ENCODE data around the gene PSORS1C1. TPM values are rescaled to one million over a fixed set of nuclear protein-coding genes. Genes with fewer than 3 reads are reported as not detected.

The PSORS1C1 gene
- polyA plus RNA-seq, 3 donors = 0.23 to 0.34 (median 0.30) TPM

DNA sequence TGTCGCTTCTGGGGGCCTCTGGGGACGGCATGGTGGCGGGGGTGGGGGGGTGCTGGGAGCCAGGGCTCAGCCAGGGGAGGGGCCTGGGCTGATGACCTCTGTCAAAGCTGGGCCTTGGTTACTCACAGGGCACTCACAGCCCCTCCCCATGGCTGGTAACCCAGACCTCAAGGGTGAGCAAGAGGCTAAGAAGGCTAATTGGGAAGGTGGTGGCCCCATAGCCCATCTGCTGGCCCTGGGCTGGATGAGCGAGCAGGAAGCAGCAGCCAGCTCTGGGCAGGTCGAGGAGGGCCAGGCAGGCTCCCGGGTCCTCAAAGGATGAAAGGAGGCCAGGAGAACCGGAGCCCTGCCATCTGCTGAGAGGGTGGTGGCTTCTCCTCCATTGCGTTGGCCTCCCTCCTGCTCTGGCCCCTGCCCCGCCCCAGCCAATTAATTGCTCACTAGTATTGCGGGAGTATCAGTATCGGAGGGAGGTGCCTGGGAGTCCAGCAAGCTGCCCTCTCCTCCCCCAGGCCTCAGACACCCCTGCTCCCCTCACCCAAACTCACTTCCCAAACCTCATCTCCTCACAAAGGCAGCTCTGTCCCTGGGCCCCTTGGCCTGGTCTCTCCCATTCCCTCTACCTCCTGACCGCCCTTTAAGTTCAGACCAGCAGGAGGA, 6.7 kb downstream of the PSORS1C1 start:
- DNase-seq (ENCODE audit: extremely low read depth in 1 of 11, low read depth in 9 of 11, low spot score in 4 of 11) = no peak

DNA sequence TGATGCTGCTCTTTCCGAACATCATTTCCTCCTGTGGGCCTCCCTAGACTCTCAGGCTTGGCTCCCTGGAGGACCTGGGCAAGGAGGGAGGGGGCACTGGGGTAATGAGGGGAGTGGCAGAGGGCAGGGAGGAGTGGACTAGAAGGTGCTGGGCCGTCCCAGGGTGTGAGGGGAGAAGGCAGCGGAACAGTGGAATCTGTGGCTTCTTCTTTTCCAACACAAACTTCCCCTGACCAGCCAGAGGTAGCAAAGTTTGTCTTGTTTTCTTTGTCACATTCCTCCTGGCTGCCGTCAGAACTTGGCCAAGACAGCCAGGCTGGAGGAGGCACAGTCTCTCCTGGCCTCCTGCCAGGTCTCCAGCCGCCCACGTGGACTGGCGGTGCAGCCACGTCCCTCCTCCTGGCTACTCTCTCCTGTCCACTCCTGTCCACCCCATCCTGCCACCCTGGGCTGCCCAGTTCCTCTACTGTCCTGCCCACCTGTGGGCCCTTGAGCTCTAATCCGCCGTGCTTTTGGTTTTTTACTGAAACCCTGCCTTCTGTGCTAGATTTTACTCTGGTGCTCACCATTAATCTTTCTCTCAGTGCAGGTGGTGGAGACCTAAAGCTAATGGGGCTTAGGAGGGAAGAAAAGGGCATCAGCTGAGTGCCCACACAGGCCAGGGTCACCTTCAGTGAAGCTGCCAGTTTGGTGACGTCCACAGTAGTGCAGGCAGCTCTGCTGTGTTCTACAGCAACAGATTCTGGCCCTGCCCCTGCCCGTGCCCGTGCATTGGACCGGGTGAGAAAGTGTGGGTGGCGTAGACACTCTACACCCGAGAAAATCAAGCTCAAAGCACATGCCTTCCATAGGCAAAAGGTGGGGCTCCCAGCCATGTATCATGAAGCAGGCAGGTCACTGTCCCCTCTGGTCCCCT, 8.4 kb downstream of the PSORS1C1 start:
- DNase-seq (ENCODE audit: extremely low read depth in 1 of 11, low read depth in 9 of 11, low spot score in 4 of 11) = peak in 8 of 11 donors; percentile 40 to 85 (median 75)

DNA sequence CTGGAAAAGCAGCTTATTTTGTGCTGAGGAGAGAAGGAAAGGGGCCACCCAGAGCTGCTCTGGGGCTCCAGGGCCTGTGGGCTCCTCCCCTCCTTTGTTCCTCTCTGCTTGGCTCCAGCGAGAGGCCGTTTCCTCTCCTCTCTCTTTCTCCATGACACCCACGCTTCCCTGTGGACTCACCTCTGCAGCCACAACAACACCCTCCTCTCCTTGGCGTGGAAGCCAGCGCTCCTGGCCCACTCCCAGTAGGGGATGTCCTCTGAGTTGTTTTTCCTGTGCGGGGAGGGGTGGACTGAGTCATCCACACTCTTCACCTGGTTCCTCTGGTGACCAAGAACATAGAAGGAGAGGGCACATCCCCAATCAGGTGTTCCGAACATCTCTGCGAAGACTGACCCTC, 10.6 kb downstream of the PSORS1C1 start:
- DNase-seq (ENCODE audit: extremely low read depth in 1 of 11, low read depth in 9 of 11, low spot score in 4 of 11) = no peak

DNA sequence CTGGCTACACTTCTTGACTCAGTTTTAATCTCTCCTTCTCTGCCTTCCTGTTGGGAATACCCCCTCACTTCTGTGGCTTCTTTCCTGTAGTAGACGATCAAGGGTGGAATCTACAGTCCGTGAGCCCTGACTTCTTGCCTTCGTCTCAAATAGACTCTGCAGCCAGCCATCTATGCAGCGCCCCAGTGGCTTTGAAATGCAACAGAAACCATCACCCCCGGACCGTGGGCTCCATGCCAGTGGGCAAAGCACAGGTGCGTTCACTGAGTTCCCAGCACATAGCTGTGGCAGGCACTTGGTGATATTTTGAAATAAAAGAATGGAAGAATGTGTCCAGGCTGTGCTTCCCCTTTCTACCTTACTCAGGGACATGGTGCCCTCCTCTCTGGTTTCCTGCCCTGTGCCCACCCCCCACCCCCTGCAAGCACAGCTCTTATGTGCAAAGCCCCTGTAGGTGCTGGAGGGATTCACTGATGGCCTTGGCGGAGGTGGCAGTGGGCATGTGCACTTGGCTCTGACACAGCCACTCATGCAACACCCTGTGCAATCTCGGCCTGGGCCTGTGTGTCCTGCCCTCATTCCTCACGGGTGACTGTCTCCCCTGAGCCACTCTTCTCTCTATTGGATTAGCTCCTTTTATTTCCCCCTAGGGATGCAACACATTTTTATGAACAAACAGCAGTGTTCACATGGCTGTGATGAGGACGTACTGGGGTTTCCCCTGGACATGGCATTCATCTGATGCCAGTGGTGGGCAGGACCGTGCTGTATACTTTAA, 11.2 kb downstream of the PSORS1C1 start:
- DNase-seq (ENCODE audit: extremely low read depth in 1 of 11, low read depth in 9 of 11, low spot score in 4 of 11) = no peak

DNA sequence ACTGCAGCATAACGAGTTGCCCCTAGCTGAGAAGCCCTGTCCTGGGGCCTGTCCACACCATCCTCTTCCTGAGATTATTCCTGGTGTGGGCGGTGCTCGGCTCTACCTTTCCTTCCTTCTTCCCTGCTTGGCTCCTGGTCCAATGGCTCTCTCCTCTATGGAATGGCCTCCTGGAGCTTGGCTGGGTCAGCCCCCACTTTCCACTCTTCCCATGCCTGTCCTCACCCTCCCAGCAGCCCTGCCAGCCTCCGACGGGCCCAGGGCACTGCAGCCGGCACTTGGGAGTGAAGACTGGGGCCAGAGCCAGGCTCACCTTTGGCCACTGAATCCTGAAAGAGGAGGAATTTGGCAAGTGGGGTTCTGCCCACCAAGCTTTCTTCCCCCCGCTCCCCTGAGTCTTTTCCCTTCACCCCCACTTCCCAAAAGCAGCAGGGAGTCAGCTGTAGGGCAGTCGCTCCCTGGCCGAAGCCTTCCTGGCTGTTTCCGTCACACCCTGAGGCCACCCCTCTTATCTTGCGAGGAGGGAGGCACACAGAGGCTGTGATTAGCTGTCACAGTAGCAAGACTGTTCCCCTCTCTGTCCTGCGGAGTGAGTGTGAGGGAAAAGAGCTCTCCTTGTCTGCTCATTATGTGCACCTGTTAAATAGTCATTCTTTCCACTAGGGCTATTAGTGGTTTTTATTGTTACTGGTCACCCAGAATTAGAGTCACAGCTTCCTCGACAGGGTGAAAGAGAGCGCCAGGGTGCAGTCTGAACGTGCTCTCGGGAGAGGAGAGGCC, 12.0 kb downstream of the PSORS1C1 start:
- no peak for DNase-seq (ENCODE audit: extremely low read depth in 1 of 11, low read depth in 9 of 11, low spot score in 4 of 11)

DNA sequence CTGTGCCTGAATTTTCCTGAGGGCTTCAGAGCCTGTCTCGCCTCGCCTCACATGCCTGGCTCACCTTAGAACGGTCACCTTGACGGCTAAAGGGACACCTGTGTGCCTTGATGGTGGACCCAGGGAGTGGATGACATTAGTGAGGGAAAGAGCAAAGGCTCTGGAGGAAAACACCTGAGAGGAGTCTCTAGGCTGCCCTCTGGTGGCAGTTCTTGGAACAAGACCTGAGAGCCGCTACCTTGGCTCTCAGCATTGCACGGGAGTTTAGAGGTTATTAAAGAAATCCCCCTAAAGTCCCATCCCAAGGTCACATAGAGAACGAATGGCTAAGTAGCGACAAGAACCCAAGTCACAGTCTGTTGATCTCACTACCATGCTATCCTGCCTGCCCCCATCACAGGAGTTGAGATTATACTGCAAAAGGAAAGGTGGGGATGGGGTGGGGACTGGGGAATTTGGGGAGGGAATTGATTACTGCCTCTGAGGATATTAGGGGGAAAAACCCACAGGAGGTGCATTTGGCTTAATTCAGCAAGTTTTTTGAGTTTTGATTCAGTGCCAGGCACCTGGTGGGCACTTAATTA, 13.6 kb downstream of the PSORS1C1 start:
- DNase-seq (ENCODE audit: extremely low read depth in 1 of 11, low read depth in 9 of 11, low spot score in 4 of 11) = peak in 5 of 11 donors; percentile 34 to 52 (median 38)

DNA sequence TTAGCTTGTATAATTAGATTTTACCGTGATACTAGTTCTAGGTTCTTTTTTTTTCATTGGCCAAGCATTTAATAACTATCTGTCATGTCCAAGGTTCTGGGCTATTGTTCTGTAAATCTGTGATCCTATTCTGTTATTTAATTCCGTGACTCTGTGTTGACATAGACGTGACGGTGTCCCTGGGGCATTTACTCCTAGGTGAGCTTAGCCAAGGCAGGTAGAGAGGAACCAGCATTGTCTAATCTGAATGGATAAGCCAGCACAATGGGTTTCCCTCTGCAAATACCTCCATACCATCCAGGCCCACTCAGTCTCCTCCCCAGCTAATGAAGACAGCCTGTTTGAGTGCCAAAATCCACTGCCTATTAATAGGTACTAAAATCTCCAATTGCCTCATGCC, 14.5 kb downstream of the PSORS1C1 start:
- DNase-seq (ENCODE audit: extremely low read depth in 1 of 11, low read depth in 9 of 11, low spot score in 4 of 11) = no peak

DNA sequence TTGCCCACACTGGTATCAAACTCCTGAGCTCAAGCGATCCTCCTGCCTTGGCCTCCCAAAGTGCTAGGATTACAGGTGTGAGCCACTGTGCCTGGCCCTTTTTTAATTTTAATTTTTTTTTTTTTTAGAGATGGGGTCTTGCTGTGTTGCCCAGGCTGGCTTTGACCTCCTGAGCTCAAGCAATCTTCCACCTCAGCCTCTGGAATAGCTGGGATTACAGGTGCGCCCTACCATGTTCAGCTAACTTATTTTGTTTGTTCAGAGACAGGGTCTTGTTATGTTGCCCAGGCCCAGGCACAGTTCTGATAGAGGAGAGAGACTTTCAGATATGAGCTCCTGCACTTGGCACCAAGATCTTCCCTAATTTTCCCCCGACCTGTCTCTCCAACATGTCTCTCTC, 16.2 kb downstream of the PSORS1C1 start:
- DNase-seq (ENCODE audit: extremely low read depth in 1 of 11, low read depth in 9 of 11, low spot score in 4 of 11) = no peak

DNA sequence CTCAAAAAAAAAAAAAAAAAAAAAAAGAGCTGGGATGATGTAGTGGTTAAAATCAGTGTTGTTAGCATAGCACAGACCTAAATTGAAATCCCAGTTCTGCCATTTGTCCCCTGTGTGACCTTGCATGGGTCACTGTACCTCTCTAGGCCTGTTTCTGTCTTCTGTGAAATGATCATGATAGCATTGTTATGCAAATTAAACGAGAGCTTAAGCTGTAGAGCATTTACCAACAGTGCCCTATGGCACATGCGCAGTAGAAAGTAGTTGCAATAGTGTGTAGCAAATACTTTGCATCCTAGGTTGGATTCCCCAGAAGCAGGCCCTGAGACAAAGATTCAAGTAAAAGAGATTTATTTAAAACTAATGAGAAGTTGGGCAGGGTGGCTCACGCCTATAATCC, 17.0 kb downstream of the PSORS1C1 start:
- no peak for DNase-seq (ENCODE audit: extremely low read depth in 1 of 11, low read depth in 9 of 11, low spot score in 4 of 11)

DNA sequence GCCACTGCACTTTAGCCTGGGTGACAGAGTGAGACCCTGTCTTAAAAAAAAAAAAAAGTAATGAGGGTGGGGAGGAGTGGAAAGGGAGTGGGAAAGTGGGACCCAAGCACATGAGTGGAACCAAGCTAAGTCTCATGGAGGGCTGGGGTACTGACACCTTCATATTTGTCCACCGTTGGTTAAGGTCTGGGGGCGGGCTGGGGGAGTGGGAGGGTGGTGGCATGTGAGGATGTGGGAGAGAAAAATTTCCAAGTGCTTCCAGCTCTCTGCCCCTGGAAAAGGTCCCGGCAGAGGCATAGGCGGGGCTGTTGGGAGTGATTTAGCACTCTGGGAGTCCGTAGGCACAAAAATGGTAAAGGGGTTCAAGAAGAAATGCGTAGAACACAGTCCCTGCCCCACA, 18.2 kb downstream of the PSORS1C1 start:
- no peak for DNase-seq (ENCODE audit: extremely low read depth in 1 of 11, low read depth in 9 of 11, low spot score in 4 of 11)

DNA sequence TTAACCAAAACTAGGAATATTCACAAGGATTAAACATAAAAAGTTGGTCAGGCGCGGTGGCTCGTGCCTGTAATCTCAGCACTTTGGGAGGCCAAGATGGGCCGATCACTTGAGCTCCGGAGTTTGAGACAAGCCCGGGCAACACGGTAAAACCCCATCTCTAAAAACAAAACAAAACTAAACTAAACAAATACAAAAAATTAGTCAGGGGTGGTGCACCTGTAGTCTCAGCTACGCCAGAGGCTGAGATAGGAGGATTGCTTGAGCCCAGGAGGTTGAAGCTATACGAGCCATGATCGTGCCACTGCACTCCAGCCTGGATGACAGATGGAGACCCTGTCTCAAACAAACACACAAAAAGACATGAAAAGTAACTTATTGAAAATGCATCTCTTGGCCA, 21.1 kb downstream of the PSORS1C1 start:
- DNase-seq (ENCODE audit: extremely low read depth in 1 of 11, low read depth in 9 of 11, low spot score in 4 of 11) = no peak

DNA sequence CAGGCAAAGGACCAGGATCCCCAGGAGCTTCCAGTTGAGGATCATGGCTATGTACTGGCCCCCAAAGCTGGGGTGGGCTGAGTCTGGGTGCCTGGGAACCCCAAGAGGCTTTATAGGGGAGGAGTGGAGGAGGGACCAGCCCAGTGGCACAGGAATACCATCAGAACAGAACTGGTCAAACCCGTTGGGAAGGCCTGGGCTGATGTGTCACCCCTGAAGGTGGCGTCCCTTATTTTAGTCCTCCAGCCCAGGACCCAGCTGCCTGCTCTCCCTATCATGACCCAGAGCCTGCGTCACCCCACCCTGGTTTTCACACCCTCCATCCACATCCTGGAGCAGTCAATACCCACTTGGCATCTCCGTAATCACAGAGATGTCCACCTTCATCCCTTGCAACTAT, 24.4 kb downstream of the PSORS1C1 start, which contains the start of gene PSORS1C2:
Gene PSORS1C2, minus strand, starts transcription at position 85 of the 400 bp plus-strand sequence. Its CDS starts 40 bp downstream, at position 45.
- DNase-seq (ENCODE audit: extremely low read depth in 1 of 11, low read depth in 9 of 11, low spot score in 4 of 11) = no peak

DNA sequence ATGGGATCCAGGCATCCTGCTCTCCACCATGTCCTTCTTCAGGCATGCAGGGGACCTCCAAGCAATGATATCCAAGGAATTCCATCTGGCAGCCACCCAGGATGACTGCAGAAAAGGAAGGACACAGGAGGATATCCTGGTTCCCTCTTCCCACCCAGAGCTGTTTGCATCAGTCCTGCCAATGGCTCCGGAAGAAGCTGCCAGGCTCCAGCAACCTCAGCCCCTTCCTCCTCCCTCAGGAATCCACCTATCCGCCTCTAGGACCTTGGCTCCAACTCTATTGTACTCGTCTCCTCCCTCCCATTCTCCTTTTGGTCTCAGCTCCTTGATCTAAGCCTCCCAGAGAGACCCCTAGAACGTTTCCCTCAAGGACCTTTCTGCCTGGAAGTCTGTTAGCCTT, 25.0 kb downstream of the PSORS1C1 start:
- DNase-seq (ENCODE audit: extremely low read depth in 1 of 11, low read depth in 9 of 11, low spot score in 4 of 11) = no peak

DNA sequence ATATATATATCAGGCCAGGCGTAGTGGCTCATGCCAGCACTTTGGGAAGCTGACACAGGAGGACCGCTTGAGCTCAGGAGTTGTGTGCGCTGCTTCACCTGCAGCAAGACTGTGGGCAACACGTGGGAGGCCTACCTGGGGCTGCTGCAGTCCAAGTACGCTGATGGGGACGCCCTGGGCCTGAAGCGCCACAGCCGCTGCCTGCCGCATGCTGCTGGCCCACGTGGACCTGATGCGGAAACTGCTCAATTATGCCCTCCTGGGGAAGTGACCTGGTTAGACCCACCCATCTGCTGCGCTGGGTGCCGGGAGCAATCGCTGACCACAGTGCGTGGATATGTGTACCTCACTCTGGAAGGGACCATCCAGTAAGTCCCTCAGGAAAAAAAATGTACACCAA, 26.0 kb downstream of the PSORS1C1 start:
- no peak for DNase-seq (ENCODE audit: extremely low read depth in 1 of 11, low read depth in 9 of 11, low spot score in 4 of 11)

DNA sequence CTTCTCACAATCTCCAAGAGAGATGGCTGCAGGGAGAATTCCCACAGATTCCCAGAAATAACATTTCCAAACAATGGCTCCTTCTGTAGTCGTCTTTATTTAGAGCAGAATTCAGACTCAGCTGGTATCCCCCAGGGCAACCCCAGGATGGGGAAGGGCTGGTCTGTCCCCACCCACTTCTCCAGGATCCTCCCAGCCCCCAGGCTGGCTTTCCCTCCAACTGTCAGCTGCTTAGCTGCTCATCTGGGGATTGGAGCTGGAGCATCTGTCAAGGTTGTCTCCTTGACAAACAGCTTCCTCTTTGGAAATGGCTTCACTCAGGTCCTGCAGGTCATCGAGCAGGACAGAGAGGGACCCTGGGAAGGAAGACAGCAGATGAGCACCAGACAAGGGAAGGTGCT, 27.8 kb downstream of the PSORS1C1 start:
- no peak for DNase-seq (ENCODE audit: extremely low read depth in 1 of 11, low read depth in 9 of 11, low spot score in 4 of 11)

DNA sequence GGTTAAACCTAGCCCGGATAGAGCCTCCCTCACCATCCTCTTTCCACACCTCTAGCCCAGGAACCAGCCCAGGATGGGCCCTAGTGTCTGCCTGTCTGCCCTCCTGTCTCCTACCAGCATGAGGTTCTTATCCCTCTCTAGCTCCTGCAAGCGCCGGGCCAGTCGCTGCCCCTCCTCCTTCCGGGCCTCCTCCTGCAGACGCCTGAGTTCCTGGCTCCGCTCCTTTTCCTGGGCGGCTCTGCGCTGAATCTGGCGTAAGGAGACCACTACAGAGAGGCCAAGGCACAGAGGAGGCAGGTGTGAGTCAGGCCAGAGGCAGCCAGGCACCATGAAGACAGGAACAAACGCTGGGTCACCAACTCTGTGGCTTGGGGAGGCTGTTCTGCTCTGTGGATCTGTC, 28.5 kb downstream of the PSORS1C1 start:
- DNase-seq (ENCODE audit: extremely low read depth in 1 of 11, low read depth in 9 of 11, low spot score in 4 of 11) = no peak

DNA sequence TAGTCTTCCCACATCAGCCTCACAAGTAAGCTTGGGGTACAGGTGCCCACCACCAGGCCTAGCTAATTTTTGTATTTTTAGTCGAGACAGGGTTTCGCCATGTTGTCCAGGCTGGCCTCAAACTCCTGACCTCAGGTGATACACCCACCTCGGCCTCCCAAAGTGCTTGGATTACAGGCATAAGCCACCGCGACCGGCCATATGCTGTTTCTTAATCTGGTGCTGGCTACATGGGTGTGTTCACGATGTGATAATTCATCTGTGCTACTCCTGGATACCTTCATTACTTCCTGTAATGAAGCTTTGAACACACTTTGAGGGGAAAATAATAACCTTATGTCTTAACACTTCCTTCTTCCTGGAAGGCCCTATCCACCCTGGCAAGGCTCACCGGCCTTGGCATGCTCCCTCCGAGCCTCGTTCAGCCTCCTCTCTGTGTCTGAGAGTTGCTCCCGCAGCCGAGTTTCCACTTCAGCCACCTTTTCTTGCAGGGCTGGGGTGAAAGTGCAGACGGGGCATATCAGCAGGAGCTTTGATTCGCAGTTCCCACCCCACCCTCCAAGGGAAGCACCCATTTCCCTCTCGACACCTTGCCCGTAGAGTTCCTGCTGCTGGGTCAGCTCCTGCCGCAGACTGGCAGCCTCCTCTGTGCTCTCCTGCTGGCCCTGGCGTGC, 29.8 kb downstream of the PSORS1C1 start:
- DNase-seq (ENCODE audit: extremely low read depth in 1 of 11, low read depth in 9 of 11, low spot score in 4 of 11) = no peak

DNA sequence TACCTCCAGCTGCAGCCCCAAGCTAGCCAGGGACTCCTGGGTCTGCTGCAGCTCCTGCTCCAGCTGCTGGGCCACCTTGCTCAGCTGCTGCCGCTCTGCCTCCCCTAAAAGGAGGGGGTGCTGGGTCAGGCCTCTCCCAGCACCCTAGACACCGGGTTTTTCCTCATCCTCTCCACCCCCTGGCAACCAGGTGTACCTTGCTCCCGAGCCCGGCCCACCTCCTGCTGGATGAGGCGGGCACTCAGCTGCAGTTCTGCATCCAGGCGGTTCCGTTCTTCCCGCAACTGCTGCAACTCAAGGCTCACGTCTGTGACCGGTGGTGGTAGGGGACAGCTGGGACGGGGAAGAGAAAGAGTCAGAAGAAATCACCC, 30.4 kb downstream of the PSORS1C1 start:
- DNase-seq (ENCODE audit: extremely low read depth in 1 of 11, low read depth in 9 of 11, low spot score in 4 of 11) = no peak

Data from renal cortex interstitium (tissue), 11 donors.